HG03442 (cell line): ENCODE measurements around the gene CRBN.
A peak's percentile ranks its signal among the peaks of the same experiment; 100 is the strongest.

Experiments
- ATAC-seq: cut with Tn5 transposase; IDR thresholded peaks from one replicate; pipeline ENCODE4 v1.9.1; 2021; ENCODE audit warnings: mild to moderate bottlenecking, moderate library complexity; ENCODE audit not compliant: unreplicated experiment

The CRBN gene

GRCh38 chr3:3117651-3118050, 61.8 kb downstream of the CRBN start:
- ATAC-seq: no peak

- no peak for ATAC-seq
These were observed 66.3 kb downstream of the CRBN start for GRCh38 chr3:3113042-3113709.

GRCh38 chr3:3110749-3111361, 68.6 kb downstream of the CRBN start:
- no peak for ATAC-seq

GRCh38 chr3:3110299-3110630, 69.2 kb downstream of the CRBN start, which contains the start of gene IL5RA:
Gene IL5RA, minus strand, starts transcription at chr3:3110374. Its CDS starts 5,390 bp downstream, at chr3:3104984.
- peak; percentile 63 for ATAC-seq

- ATAC-seq: peak; percentile 76
These were observed 69.8 kb downstream of the CRBN start for GRCh38 chr3:3109407-3110298.

- ATAC-seq: no peak
These were observed 71.6 kb downstream of the CRBN start for GRCh38 chr3:3107858-3108257.

- no peak for ATAC-seq
These were observed 72.3 kb downstream of the CRBN start for GRCh38 chr3:3107181-3107580.

- ATAC-seq: no peak
These were observed 73.7 kb downstream of the CRBN start for GRCh38 chr3:3105815-3106214.

- no peak for ATAC-seq
These were observed 74.2 kb downstream of the CRBN start for GRCh38 chr3:3105246-3105645.

GRCh38 chr3:3102751-3103150, 76.7 kb downstream of the CRBN start:
- no peak for ATAC-seq

- peak; percentile 54 for ATAC-seq
These were observed 77.6 kb downstream of the CRBN start for GRCh38 chr3:3101660-3102458.
